GM19324 (cell line): ENCODE results near the gene ARHGEF5.
"Not testable (repeated sequence)": the region's sequence is repeated elsewhere in the genome, so short reads cannot be mapped to it uniquely, and the experiment has no call there.

Source experiments
- ATAC-seq: cut with Tn5 transposase; IDR thresholded peaks from one replicate; pipeline ENCODE4 v1.9.1; 2021; ENCODE audit warnings: mild to moderate bottlenecking, moderate library complexity; ENCODE audit not compliant: unreplicated experiment, low FRiP score

The ARHGEF5 gene

GRCh38 chr7:144355176-144355822 is at the start of gene ARHGEF5:
Gene ARHGEF5, plus strand, starts transcription at chr7:144355402. Its CDS starts 7,268 bp downstream, at chr7:144362670.
- peak; percentile 81 for ATAC-seq

GRCh38 chr7:144309702-144310101 is 45.5 kb upstream of the ARHGEF5 start:
- not testable (repeated sequence) for ATAC-seq

GRCh38 chr7:144311218-144311617 is 44.0 kb upstream of the ARHGEF5 start:
- not testable (repeated sequence) for ATAC-seq

DNA sequence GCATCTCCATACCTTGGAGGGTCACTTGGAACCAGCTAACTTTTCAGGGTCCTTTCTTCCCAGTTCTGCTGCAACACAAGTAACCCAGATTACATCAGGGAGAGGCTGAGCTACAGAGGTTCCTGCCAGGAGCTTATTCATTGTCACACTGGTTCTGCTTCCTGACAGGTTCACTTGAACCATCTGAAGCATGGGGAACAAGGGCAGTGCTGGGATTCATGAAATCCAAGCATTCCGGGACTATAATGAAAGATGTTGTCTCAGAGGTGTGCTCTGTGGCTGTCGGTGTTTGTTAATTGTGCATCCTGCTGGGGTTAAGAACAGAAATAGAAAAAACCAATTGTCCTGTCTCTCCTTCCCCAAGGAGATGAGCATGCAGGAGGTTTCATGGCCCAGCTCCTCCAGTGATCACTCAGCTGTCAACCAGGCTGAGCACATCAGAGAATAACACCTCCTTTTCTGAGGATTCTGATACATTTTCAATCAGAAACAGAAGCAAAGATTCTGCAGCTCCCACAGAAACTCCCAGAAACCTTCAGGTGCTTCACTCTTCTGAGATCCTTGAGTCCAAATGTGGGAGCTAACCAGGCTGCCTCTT is 43.2 kb upstream of the ARHGEF5 start, which contains the start of gene OR2A1:
TSS of gene OR2A1 (plus strand) at position 548 of the 598 bp plus-strand sequence. CDS start 5,706 bp downstream, outside the sequence.
- ATAC-seq: not testable (repeated sequence)

- not testable (repeated sequence) for ATAC-seq
Measured at GRCh38 chr7:144317537-144317936, 37.7 kb upstream of the ARHGEF5 start.

GRCh38 chr7:144319547-144319946 is 35.7 kb upstream of the ARHGEF5 start:
- not testable (repeated sequence) for ATAC-seq

- ATAC-seq: not testable (repeated sequence)
Measured at GRCh38 chr7:144321677-144322206, 33.5 kb upstream of the ARHGEF5 start.

DNA sequence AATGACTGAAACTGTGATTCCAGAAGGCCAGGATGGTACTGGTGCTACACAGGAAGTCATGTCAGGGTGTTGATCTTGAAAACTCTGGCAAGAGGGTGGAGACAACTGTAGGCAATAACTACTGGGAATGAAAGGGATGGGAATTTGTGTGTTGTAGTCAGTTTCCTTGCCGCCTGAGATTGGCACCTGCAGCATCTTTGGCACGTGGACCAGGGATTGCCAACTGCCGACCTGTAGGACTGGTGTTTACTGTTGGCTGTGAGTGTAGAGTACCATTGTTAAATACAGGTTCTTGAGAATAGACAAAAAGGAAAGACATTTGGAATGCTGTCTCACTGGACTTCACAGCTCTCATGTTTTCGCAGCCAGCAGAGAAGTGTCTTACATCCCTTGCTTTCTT is 31.8 kb upstream of the ARHGEF5 start:
- not testable (repeated sequence) for ATAC-seq

DNA sequence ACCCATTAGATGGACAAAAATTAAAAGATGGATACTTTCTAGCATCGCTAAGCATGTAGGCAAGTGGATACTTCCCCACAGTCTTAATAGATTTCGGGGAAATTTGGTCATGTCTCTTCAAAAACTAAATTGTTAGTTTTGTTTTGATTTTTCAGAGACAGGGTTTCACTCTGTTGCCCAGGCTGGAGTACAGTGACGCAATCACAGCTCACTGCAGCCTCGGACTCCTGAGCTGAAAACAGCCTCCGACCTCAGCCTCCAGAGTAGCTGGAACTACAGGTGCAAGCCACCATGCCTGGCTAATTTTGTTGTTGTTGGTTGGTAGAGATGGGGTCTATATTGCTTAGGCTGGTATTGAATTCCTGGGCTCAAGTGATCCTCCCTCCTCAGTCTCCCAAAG is 29.3 kb upstream of the ARHGEF5 start:
- not testable (repeated sequence) for ATAC-seq

DNA sequence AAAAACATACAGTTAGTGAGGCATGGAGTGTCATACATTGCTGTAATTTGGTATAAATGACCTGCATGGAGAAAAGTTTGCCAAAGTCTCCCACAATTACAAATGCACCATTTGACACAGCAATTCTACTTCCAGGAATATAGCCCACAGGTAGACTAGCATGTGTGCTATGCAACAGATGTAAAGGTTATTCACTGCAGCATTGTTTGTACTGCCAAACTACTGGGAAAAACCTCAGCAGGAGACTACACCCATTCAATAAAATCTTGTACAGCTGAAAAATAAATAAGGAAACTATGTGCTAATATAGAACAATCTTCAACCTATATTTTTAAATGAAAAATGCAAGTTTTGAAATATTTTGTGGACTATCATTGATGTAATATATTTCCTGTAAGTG is 25.2 kb upstream of the ARHGEF5 start:
- ATAC-seq: not testable (repeated sequence)

GRCh38 chr7:144331221-144331995 is 23.8 kb upstream of the ARHGEF5 start:
- not testable (repeated sequence) for ATAC-seq

- not testable (repeated sequence) for ATAC-seq
Measured at GRCh38 chr7:144331996-144332288, 23.3 kb upstream of the ARHGEF5 start.

DNA sequence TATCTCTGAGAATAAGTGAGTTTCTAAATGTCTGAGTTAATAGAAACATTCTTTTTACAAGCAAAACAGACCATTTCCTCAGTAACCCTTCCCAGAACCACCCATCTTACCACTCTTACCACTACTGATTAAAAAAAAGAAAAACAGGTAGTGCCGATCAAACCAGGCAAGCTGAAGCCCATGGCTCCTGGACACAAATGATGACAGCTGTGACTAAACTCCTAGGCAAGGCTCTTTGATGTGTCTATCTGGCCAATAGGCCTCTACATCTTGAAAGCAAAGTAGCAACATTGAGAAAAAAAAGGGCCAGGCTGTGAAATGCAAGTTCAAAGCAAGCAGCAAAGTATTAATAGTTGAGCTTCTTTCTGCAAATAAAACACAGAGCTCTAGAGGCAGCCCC is 6.6 kb upstream of the ARHGEF5 start:
- not testable (repeated sequence) for ATAC-seq

DNA sequence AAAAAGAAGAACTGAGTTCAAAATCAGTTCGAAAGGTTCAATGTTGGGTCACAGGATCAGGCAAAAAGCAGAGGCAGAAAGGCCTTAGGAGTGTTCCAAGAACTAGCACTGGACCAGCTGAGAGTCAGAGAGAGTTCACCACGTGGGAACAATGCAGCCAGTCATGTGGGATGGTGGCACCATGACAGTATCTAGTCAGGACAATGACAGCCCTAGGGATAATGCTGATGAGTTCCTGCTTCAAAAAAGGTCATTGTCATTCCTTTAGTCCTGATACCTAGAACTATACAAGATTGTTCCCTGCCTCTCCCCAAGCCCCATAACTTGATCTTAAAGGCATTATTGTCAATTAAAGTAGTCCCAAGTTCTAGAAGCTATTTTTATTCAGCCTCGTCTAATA is 3.5 kb upstream of the ARHGEF5 start:
- not testable (repeated sequence) for ATAC-seq

- not testable (repeated sequence) for ATAC-seq
Measured at GRCh38 chr7:144356185-144356584, 983 bp downstream of the ARHGEF5 start.

GRCh38 chr7:144356860-144357259 is 1.7 kb downstream of the ARHGEF5 start:
- ATAC-seq: not testable (repeated sequence)

DNA sequence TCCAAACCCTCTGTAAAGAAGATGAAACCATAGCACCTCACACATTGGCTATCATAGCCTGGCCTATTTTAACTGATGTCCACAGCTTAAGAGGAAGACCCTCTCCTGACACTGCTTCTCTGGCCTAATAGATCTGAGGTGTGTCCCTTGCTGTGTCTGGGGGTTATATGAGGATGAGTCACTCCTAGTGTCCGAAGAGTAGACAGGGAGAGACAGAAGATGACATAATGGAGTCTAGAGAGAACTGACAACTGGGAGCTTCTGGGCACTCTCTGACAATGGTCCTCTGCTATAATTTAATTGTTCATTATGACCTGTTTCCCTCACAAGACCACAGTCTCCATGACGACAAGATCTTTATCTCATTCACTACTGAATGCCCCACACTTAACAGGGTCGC is 6.9 kb downstream of the ARHGEF5 start:
- ATAC-seq: not testable (repeated sequence)

DNA sequence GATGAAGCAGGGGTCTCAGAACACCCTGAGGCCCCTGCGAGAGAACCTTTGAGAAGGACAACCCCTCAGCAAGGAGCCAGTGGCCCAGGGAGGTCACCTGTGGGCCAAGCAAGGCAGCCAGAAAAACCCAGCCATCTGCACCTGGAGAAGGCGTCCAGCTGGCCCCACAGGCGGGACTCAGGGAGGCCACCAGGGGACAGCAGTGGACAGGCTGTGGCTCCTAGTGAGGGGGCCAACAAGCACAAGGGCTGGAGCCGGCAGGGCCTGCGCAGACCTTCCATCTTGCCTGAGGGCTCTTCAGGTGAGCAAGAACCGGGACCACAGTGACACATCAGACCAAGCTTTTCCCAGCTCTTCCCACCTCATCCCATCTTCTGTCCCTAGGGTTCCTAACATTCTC is 10.3 kb downstream of the ARHGEF5 start:
- ATAC-seq: not testable (repeated sequence)

GRCh38 chr7:144367250-144367649 is 12.0 kb downstream of the ARHGEF5 start:
- not testable (repeated sequence) for ATAC-seq

GRCh38 chr7:144369221-144369620 is 14.0 kb downstream of the ARHGEF5 start:
- ATAC-seq: not testable (repeated sequence)

GRCh38 chr7:144378651-144379050 is 23.4 kb downstream of the ARHGEF5 start:
- no peak for ATAC-seq
